Cortex of kidney (tissue), 1 donor: ENCODE data around the gene MAP2K3.
"Not testable (repeated sequence)": the region's sequence is repeated elsewhere in the genome, so short reads cannot be mapped to it uniquely, and the experiment has no call there.

Experiments
- DNase-seq: peaks from one replicate; lab custom pipeline; 2025; lab: John Stamatoyannopoulos, UW

MAP2K3 gene

DNA sequence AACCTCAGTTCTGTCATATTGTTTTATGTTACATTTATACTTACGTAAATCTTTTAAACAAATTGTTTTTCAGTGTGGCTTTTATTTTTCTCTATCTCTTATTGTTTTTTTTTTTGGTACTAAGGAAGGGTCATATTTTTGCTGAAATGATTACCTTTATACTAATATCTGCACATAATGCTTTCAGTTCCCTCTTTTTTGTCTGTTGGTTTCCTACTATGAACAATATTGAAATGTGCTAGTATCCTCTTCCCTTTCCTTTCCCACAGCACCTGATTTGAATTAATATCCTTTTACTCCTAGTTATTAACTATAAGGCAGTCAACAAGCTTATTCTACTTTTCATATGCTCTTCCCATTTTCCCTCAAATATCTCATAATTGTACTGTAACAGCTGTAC, 43.4 kb downstream of the MAP2K3 start:
- not testable (repeated sequence) for DNase-seq

- not testable (repeated sequence) for DNase-seq
Measured at GRCh38 chr17:21328778-21329177, 44.3 kb downstream of the MAP2K3 start.

GRCh38 chr17:21330436-21331160, 46.1 kb downstream of the MAP2K3 start:
- no peak for DNase-seq

GRCh38 chr17:21336541-21337294, 52.2 kb downstream of the MAP2K3 start:
- DNase-seq: not testable (repeated sequence)

GRCh38 chr17:21337981-21338625, 53.6 kb downstream of the MAP2K3 start:
- DNase-seq: not testable (repeated sequence)

- DNase-seq: no peak
Measured at GRCh38 chr17:21339011-21339410, 54.5 kb downstream of the MAP2K3 start.

- not testable (repeated sequence) for DNase-seq
Measured at GRCh38 chr17:21339571-21339970, 55.1 kb downstream of the MAP2K3 start.

DNA sequence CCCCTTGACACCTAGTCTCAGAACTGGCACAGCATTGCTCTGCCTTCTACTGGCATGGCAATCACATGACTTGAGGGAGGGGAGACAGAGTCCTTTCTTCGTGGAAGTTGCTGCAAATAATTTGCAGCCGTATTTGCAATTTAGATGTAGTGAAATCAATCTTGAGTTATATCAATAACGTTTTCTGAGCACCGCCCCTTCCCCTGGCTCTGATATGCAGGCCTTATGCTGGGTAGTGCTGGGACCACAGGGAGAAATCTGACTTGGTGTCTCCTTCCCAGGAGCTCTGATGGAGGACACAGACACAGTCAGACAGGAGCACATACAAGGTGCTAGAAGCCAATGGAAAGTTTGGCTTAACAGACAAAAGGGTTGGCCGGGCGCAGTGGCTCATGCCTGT, 55.9 kb downstream of the MAP2K3 start:
- DNase-seq: not testable (repeated sequence)

DNA sequence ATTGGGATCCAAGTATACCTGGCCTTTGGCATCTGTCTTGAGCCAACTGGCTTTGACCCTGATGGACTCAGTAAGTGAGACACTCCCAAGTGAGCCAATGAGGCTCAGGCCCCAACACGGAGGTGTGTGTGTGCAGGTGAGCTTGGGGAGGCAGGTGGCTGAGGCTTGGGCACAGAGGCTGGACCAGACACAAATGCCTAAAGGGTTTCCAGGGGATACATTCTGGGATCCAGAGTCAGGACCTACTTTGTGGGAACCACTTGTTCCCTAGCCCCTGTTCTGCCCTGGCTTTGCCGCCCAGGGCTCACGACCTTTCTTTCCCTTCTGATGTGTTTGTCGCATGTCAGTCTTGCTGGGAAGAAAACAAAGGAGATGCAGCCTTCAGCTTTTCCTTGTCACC, 56.8 kb downstream of the MAP2K3 start:
- not testable (repeated sequence) for DNase-seq

DNA sequence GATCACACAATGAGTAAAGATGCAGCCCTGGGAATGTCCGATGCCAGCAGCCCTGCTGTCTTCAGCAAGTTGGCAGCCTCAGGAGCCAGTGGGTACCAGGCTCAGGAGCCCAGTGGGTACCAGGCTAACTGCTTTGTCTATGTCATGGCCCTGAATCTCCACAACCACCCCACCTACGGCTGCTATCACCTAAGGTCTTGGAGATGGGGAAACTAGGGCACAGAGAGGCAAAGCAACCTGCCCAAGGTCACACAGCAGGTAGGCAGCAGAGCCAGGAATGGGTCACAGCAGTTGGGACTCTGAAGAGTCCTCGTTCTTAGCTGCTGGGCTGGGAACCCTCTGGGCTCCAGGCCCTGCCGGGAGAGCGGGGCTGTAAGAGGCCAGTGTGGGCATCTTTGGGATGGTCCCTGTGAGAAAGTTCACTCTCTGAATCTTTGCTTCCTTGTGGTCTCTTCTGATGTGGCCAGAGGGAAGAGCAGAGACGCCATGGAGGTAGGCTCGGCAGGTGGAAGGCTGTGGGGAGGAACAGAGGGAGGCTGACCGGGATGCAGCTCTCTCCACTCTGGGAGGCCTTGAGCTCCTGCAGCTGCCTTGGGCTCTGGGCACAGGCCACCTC, 57.5 kb downstream of the MAP2K3 start:
- DNase-seq: not testable (repeated sequence)

DNA sequence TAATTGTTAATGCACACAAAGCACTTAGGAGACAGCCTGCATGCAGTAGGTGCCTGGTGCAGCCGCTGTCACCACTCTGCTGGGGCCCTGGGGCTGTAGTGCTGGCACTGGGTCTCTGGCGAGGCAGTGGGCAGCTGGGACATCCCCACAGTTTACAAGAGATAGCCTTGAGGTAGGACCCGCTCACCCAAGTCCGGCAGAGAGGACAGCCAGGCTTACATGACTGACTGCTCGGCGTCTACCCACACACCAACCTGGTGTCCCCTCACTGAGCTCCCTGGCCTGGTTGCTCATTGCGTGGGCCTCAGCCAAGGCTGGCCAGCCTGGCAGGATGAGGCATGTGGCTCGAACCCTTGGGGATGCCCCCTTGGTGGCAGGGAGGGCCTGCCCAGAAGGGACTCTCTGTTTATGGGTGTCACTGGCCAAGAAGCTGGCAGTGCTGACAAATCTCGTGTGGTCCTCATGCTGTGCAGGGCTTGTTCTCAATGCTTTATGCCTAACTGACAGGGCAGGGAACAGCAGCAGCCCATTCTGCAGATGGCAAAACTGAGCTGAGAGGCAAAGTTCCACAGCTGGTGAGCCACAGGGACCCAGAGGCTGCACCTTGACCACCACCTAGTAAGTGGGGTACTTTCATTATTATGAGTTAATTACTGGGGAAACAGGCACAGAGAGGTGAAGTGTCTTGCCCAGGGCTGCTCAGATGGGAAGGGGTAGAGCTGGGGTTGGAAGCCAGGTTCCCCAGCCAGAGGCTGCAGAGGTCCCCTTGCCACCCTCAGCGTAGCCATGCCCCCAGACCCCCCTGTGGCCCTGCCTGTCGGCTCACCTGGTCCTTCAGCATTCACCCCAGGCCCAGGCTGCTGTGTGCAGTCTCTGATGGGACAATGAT, 58.8 kb downstream of the MAP2K3 start:
- DNase-seq: not testable (repeated sequence)

DNA sequence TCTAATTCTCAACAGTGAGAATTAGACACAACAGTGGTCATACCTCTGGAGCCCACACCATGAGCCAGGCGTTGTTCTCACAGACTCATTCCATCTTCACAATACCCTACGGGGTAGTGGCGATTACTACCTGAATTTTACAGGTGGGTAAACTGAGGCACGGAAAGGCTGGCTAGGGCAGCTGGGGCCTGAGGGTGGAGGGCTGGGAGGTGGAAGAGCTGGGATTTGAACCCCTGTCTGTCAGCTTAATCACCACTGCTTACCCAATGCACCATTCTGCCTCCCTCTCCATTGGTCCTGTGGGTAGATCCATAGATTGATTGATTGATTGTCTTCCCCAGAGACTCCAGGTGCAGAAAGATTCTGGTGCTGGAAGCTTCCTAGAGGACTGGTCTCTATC, 60.3 kb downstream of the MAP2K3 start:
- DNase-seq: not testable (repeated sequence)

GRCh38 chr17:21345236-21345635, 60.7 kb downstream of the MAP2K3 start:
- no peak for DNase-seq

GRCh38 chr17:21346107-21346506, 61.6 kb downstream of the MAP2K3 start:
- not testable (repeated sequence) for DNase-seq

DNA sequence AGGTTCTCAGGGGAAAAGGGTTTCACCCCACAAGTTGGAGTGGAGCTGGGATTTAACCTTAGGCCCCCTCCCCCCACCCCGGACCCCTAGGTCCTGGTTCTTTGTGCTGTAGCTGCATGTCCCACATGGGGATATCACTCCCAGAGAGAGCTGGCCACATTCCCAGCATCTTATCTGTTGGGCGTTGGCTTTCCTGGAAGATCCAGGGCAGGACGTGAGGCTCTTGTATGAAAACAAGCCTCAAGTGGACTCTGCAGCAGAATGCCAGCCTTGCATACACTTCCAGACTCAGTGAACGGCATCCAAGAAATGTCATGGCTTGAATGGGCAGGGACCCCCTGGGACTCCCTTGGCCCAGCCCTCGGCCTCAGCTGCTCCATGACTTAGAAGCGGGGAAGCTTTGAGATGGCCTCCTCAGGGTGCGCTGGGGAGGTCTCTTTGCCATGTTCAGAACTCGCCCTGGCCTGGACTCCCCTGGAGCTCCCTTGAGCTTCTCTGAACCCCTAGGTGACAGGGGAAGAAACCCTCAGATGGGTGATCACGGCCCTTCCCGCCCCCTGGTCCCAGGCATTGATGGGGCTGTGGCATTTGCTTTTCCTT, 62.2 kb downstream of the MAP2K3 start:
- DNase-seq: not testable (repeated sequence)

DNA sequence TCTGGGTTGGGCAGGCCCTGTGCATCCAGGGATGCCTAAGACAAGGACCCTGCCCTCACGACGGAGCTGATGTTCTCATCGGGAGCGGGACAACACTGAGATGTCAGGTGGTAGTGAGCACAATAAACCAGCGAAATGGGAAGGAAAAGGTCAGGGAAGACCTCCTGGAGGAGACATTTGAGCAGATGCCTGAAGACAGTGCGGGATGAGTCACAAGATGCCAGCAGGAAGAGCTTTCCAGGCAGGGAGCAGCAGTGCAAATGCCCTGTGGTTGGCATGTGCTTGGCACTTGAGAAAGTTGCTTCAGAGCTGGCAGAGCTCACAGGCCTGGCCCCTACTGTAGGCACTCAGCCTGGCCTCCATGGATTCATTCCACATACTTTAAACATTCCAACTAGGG, 63.1 kb downstream of the MAP2K3 start:
- DNase-seq: not testable (repeated sequence)

DNA sequence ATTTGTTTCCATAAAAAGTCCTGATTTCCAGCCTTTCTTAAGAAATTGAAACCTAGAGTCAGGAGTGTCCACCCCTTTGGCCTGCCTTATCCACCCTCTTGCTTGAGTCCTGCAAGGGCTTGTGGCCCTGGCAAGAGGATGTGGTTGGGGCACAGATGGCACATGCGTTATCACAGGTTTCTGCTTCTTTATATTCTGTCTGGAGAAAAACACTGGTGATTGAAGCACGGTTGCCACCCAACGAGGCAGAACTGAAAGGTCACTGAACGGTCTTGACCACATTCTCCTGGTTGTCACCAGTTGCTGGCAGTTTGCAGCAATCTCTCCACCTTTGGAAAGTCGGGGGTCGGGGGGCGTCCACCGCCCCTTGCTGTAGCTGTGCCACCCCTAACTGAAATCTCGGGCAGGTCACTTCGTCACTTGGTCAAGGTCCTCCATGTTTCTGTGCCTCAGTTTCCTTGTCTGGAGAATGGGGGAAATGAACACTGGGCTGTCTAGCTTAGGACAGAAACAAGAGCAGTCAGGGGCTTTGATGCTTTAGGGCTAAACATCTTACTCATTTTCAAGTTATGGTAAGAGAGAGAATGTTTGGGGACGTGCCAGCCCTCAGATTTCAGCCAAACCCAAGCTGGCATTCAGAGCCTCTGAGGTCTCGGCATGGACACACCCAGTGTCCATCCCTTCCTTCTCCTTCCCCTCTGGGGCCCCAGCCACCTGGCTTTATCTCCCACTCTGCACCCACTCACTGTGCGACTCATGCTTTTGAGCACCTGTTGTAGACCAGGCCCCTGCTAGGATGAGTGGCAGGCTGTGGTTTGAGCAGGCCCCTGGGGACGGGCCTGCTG, 63.8 kb downstream of the MAP2K3 start:
- DNase-seq: not testable (repeated sequence)

DNA sequence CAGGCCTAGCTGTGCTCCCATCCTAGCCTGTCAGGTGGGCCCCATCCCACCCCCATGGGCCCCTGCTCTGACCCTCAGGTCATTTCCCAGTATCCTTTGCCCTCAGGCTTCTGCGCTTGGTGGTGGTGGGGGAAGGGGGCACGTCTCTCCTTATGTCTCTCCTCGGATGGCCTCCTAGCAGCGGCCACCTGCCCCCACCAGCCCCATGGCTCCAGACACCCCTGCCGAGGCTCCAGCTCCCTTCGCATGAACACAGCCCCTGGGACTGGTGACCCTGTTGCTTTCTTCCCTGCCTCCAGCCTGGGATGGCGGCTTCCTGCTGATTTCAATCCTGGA, 64.4 kb downstream of the MAP2K3 start:
- DNase-seq: not testable (repeated sequence)

- not testable (repeated sequence) for DNase-seq
Measured at GRCh38 chr17:21349358-21350050, 65.0 kb downstream of the MAP2K3 start.
